Measurements from ENCODE around the gene TBX1.

Gene TBX1

DNA sequence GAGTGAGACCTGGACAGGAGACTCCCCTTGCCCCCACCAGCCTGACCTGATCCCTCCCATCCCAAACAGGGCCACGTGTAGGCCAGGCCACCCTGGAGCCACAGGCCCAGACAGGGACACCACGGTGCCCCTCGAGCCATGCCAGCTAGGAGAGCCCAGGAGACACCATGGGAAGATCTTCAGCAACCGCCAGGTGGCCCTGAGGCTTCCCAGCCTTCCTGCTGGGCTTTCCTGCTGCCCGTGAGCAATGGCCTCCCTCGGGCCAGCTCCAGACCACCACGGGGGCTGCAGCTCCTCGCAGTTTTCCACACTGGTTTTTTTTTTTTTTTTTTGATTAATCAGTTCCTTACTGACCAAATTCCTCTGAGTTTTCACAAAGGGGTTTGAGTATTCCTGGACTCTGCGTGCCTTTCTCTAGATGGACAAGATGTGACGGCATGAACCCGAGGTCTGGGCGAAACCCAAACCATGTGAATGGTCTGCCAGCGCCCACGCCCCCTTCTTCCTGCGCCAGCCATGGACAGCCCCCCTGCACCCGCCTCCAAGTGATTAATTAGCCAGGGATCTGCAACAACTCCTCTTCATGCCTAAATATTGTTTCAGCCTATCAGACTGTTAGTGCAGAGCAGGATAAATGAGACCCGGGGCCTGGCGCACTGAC lies 40.9 kb downstream of the TBX1 start:
- no peak for DNase-seq

DNA sequence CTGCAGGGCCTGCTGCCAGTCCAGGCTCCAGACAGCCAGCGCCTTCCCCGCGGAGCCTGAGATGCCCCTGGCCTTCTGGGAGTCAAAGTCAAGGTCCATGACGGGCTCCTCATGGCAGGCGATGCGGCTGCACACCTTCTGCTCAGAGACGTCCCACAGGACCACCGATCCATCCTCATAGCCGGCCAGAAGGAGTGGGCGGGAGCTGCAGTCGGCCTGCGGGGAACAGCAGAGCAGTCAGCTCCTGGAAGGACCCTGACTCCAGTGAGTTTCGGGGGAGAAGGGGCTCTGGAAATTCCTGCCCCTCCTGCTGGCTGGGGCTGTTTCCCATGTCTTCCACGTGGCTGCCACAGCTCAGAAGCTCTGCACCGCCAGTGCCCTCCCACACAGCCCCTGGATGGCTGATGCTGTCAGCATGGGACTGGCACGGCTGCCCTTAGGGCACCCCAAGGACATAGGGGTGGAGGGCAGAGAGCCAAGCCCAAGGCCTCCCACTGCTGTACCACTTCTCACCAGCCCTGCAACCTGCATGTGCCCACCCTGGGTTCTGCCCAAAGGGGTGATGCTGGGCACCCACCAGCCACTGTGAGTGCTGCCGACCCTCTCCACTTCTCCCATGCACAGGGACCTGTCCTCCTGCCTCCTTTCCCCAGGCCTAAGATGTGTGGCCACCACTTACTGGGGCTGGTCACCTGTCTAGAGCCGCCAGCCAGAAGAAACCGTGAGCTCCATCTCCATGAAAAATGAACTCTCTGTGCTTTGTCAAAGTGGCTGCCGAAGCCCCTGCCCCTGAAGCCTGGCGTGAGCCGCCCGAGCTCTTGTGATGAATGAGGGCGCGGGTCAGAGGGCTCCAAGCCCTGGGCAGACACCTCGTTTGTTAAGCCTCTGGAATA lies 41.7 kb downstream of the TBX1 start:
- DNase-seq = no peak

DNA sequence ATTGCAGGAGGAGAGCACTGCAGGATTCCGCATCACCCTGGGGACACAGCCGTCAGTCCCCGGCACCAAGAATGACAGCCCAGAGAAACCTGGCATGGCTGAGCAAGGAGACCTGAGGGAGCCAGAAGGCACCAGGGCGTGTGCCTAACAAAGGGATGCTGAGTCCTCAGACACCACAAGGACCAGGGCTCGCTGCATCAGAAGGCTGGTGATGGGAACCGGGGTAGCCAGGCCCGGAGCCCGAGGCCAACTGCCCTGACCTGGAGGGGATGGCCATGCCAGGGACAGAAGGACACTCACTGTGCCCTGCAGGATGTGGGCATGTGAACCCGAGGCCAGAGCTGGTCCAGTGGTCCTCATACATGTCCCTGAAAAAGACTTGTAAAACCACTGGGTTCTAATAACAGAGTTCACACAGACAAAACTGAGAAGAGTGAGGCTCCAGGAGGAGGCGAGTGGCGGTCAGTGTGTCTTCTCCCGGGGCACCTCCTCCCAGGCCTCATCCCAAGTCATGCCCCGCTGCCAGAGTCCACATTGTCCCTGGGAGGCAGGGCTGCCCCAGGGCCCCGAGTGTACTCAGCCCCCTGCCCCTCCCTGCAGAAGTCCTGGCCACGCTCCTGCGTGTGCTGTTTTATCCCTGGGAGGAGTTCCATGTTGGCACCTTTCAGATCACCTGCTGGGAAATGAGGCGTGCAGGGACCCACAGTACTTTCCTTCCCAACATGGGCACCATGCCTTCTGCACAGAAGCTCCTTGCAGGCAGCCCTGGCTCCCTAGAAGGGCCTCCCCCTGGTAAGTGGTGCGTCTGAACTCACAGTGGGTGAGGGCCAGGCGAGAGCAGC lies 42.5 kb downstream of the TBX1 start:
- DNase-seq = no peak

- no peak for DNase-seq
These were observed 43.2 kb downstream of the TBX1 start for GRCh38 chr22:19803736-19804267.

GRCh38 chr22:19805821-19806212 lies 45.2 kb downstream of the TBX1 start:
- DNase-seq = no peak

DNA sequence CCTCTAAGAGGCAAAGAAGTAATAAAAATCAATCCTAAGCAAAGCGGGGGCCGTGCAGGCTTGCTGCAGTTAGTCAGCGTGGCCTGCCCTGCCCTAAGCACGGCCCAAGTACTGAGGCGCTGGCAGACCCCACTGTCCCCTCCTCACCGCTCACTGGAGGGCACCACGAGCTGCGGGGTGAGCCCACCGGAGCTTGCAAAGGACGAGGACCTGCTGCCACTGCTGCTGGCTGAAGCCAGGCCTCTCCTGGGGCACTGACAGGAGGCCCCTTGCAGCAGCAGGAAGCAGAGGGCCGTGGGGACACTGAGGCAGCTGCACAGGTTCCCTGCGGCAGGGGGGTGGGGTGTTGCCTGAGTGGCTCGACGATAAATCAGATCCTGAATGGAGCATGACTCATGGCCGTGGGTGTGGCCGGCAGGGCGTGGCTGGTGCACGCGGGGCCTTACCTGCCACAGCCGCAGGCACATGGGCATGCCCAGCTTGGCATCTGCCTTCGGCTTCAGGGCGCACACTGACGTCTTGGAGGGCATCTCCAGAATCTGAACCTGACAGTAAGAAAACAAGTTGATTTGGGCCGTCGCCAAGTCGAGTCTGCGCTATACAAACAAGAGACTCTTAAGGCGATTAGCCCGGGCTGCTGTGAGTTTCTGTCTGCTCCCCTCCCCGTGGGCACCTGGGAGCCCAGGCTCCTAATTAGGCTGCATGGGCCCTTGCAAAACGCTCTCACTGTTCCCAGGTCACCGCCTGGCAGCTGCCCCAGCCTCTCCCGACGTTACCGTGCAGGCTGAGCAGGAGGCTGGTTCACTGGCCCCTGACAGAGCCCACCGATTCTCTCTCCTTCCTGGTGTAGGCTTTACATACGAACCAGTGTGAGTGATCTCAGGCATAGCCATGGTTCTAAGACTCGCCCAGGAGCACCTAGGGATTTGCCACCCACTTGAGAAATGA lies 45.9 kb downstream of the TBX1 start:
- peak; percentile 16 for DNase-seq

DNA sequence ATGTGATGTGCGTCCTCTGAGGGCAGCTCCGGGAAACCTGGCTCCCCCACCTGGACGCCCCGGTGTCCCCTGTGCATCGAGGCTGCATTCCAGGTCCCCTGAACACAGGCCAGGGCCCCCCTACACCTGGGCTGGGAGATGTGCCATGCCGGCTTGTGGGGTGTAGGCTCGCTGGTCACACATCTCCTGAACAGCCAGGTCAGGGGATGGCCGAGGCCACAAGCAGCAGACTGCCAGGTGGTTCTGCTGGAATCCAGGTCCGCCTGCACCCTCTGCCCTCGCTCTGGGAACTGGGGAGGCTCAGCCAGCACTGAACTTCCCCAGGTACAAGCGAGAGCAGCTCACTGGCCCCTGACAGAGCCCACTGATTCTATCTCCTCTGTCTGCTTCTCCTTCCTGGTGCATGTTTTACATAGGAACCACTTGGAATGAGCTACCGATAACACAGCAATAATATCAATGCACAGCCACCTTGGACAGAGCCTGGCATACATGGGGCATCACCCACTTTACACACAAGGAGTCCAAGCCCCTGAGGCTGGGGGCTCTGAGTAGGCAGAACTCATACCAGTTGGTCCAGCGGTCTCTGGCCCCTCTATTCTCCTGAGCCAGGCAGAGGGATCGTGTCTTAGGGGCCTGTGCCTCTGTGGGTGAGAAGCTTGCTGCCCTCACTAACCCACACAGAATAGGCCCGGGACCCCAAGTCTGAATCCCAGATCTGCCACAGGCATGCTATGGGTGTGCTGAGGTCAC lies 46.8 kb downstream of the TBX1 start:
- no peak for DNase-seq

DNA sequence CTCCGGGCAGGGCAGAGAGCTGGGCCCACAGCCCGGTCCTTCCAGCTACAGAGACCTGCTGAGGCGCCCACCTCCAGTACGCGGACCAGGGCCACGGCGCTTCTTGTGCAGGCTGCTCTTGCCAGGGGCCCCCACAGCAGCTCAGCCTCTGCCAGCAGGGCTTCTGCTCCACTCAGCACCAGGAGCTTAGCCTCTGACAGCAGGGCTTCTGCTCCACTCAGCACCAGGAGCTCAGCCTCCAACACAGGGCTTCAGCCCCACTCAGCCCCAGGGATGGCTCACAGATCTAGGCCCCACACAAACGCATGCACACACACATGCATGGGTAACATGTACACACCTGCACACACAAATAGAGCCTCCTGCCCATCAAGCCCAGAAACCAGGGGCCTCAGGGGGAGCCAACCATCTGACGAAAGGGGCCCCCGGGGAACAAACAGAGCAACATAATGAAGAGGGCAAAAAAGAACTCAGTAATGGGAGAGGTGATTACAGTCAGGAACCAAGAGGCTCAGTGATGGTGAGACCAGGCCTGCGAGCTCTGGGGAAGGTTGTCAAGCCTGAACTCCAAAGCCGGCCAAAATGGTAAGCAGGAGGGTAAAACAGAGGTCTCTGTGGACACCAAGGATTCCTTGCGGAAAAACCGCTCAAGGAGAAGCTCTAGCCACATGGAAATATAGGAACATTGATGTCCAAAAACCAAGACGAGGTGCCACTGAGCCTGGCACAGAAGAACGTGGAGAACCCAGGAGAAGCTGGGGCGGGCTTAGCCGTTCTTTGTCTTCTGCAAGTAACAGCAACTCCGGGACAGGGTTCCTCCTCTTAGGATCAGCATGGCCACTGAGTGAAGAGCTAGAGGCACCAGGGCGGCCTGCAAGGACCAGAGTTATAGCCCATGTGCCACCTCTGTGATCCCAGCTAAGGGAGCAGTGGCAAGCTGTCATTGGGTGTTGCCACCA lies 47.6 kb downstream of the TBX1 start:
- DNase-seq = no peak

DNA sequence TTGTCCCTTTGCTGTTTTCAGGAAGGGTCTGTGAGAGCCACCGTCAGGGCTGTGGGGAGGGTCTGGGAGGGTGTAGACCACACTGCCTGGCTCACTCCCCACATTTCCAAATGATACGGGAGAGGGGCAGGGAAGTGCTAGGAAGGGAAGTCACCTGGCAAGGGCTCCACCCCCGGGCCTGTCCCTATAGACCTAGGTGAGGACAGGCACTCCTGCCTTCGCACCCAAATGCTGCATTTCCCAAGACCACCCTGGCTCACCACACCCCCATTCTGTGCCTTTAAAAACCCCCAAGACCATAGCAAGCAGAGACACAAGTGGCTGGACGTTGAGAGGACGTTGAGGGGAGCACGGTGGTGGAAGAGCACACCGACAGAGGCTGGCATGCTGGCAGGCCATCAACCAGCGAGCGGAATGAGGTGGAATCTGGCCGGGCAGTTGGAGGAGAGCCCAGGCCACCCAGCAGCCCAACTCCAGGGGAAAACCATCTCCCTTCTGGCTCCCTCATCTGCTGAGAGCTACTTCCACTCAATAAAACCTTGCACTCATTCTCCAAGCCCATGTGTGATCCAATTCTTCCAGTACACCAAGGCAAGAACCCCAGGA lies 48.4 kb downstream of the TBX1 start:
- DNase-seq = no peak

GRCh38 chr22:19809741-19810140 lies 49.2 kb downstream of the TBX1 start:
- DNase-seq = no peak

- no peak for DNase-seq
These were observed 50.0 kb downstream of the TBX1 start for GRCh38 chr22:19810381-19811201.

- no peak for DNase-seq
These were observed 50.6 kb downstream of the TBX1 start for GRCh38 chr22:19811211-19811621.

DNA sequence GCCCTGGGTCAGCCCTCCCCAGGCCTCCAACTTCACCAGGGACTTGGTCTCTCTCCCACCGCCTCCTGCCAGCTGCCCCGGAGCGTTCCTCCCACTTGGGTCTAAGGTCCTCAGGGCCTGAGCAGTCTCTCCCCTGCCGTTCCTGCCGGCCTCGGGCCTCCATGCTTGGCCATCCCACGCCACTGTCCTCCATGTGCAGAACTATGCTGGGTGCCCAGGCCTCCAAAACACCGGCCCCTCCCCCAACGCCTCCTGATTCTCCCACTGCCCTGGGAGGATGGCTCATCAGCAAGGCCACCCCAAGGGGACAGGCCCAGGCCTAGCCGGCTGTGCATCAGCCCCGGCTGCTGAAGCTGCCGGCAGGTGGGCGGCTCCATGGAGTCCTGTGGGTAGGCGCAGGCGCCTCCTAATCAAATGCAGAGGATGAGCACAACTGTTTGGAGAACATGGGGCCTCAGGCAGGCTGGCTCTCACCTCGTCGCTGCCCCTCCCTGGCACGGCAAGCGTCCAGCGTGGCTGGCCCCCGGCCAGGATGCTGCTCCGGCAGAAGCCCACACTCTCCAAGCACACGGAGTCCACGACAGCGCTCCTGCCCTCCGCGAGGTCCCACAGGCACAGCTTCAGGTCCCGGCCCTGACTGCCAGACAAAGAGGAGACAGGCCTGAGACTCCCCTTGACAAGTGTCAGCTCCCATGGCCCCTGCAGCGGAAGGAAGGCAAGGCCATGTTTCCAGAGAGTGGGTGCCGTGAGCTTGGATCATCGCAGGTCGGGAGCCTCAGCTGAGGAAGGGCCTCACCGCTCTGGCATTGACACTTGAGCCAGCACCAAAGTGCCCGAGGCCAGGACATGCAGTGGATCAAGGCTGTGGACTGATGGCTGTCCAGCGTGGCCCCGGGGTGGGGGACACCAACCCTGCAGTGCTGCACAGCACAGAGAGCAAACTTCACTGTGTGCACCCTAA lies 51.5 kb downstream of the TBX1 start:
- no peak for DNase-seq

DNA sequence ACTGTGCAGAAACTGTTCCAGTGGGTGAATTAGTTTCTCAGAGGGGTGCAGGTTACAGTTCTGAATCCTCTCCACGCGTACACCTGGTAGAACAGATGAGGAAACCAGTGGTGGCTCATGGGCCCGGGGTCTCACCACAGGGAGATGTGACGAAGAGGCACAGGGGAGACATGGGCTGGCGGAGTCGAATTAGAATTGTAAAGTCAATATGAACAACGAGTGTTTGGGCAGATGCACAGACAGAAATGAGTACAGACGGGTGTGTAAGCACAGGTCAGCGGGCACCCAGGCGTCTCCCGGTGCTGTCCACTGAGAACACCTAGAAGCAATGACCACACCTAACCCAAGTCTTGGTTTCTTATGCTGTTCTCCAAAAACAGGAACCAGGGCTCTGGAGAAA lies 52.3 kb downstream of the TBX1 start:
- no peak for DNase-seq

DNA sequence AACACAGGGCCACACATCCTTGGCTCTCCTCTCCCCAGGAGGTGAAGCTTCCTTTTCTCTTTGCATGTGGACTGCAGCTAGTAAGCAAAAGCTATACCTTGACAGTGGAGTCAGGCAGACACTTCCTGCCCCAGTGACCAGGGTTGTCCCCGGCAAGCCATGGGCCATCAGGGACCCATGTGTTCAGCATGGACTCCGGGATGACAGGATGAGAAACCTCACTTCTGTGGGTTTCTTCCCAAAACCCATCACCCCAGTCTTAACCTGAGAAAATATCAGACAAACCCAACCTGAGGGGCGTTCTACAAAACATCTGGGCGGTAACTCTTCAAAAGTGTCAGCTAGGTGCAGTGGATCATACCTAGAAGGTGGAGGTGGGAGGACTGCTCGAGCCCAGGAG lies 53.9 kb downstream of the TBX1 start:
- no peak for DNase-seq

GRCh38 chr22:19815093-19815822 lies 54.7 kb downstream of the TBX1 start:
- no peak for DNase-seq

DNA sequence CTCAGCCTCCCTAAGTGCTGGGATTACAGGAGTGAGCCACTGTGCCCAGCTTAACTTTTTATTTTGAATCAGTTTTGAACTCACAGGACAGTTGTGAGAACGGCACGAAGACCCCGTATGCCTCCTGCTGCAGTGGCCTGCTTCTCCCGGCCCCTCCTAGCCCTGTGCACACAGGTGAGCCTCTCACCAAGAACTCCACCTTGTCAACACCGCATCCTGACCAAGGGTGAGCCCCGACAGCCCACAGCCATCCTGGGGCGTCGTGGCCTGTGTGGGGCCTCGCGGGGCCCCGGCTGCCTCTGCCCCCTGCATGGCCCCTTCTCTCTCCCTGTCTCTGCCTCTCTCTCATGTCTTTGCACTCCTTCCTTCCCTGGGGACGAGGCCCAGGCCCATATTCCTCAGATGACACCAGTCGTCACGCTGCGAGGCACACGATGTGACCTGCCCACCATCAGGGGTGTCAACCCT lies 55.3 kb downstream of the TBX1 start:
- no peak for DNase-seq
